Uterus (tissue), 2 donors: ENCODE data around the gene TBRG4.

Experiments
- CTCF ChIP-seq, 4 experiments: fragments of 200-600 bp in 2 of 4; fragments of 450-650 bp in 2 of 4; sonication (generic) in 2 of 4; IDR thresholded peaks; one replicate each; pipeline ENCODE4 v1.5.1; 2016 to 2019; ENCODE audit warnings: antibody characterized with exemption in 4 of 4, mild to moderate bottlenecking in 2 of 4, moderate library complexity in 1 of 4
- POLR2A ChIP-seq, 2 donors: fragments of 450-650 bp; IDR thresholded peaks; one replicate each; pipeline ENCODE4 v1.6.1; 2016; ENCODE audit warnings: antibody characterized with exemption in 2 of 2, mild to moderate bottlenecking in 1 of 2, moderate library complexity in 1 of 2

- no peak for TF ChIP-seq CTCF (IDR thresholded peaks at IDR 0.05)
- TF ChIP-seq POLR2A (IDR thresholded peaks at IDR 0.05): no peak
These were observed 41.7 kb upstream of the TBRG4 start for GRCh38 chr7:45153233-45153632.
